Testis (tissue), 3 donors: Measurements from ENCODE around the gene MYO9B. TPM values are rescaled to one million over a fixed set of nuclear protein-coding genes. Genes with fewer than 3 reads are reported as not detected.

ENCODE experiments used
- DNase-seq: peaks from one replicate; pipeline ENCODE4 v3.0.0-alpha.2; 2019
- H3K27ac ChIP-seq, 2 donors: fragments of 200-600 bp; sonication (generic); one replicate each; pipeline ENCODE4 v1.5.1; 2019
- H3K27me3 ChIP-seq: fragments of 200-600 bp; sonication (generic); one replicate; pipeline ENCODE4 v1.5.1; 2019
- H3K36me3 ChIP-seq: fragments of 200-600 bp; sonication (generic); one replicate; pipeline ENCODE4 v1.5.1; 2017; ENCODE audit warnings: low read depth; ENCODE audit errors: missing control alignments
- H3K4me1 ChIP-seq: fragments of 200-600 bp; sonication (generic); one replicate; pipeline ENCODE4 v1.5.1; 2019
- H3K4me3 ChIP-seq, 2 donors: fragments of 200-600 bp; sonication (generic); one replicate each; pipeline ENCODE4 v1.5.1; 2017 to 2019
- H3K9me3 ChIP-seq: fragments of 200-600 bp; sonication (generic); one replicate; pipeline ENCODE4 v1.5.1; 2017
- CTCF ChIP-seq, 3 experiments: fragments of 450-650 bp in 2 of 3; fragments of 200-600 bp in 1 of 3; sonication (generic) in 1 of 3; IDR thresholded peaks; one replicate each; pipeline ENCODE4 v1.5.1; 2016 to 2019; ENCODE audit warnings: antibody characterized with exemption in 3 of 3, mild to moderate bottlenecking in 2 of 3, moderate library complexity in 1 of 3
- POLR2A ChIP-seq: fragments of 450-650 bp; IDR thresholded peaks from one replicate; pipeline ENCODE4 v1.6.1; 2017; ENCODE audit warnings: antibody characterized with exemption, mild to moderate bottlenecking, moderate library complexity
- WGBS, 2 donors: methylation state at CpG; one replicate each; pipeline ENCODE4 v1.1.5; 2018; 5-methylcytosine and 5-hydroxymethylcytosine counted together
- intact Hi-C: fragments of 100-400 bp; cut with DNase I; formaldehyde crosslinking; loops from one replicate; pipeline ENCODE4 v1.15.1; 2023; ENCODE audit warnings: low total_unique reads
- polyA plus RNA-seq: library from polyadenylated mRNA; stranded (reverse); fragments of 350-450 nt; fragmentation: Illumina TruSeq; extraction: RNeasy Lipid Tissue Mini Kit (QIAGEN cat#74804); gene quantifications from one replicate; pipeline ENCODE4 v1.2.3, GENCODE V29; 2014; ENCODE audit warnings: low read depth, low replicate concordance; ENCODE audit not compliant: insufficient read depth
- total RNA-seq, 2 donors: library from RNA; depleted of rRNA; stranded (reverse); fragments of >200 nt; gene quantifications; one replicate each; pipeline ENCODE4 v1.2.3, GENCODE V29; 2016

MYO9B gene
- total and polyA plus RNA-seq, 3 donors from 2014 or later: 121 to 407 (median 407) TPM

- H3K27ac ChIP-seq: no peak overlapping the region
- H3K4me1 ChIP-seq: no peaks in the 10 kb centered on the region
- no peak for TF ChIP-seq CTCF (IDR thresholded peaks at IDR 0.05)
- no peak for TF ChIP-seq POLR2A
- H3K27me3 ChIP-seq: no peaks in the 10 kb centered on the region
- DNase-seq: no peak
- no peaks in the 10 kb centered on the region for H3K36me3 ChIP-seq
- no peak overlapping the region for H3K4me3 ChIP-seq
- intact Hi-C loops: no loop called here
- no peaks in the 10 kb centered on the region for H3K9me3 ChIP-seq
- WGBS, 2 donors: 37 to 55% methylated on average over 6 to 7 of the region's 7 CpGs
These were observed 48.0 kb upstream of the MYO9B start for GRCh38 chr19:17027535-17027975.

- intact Hi-C loops: no loop called here
- Histone ChIP-seq H3K4me3 (no peak overlapping the region), H3K4me1 (no peaks in the 10 kb centered on the region), H3K27ac (no peak overlapping the region), H3K36me3 (no peaks in the 10 kb centered on the region), H3K9me3 (no peaks in the 10 kb centered on the region), H3K27me3 (no peaks in the 10 kb centered on the region)
- DNase-seq: no peak
- TF ChIP-seq POLR2A (no peak), CTCF (IDR thresholded peaks at IDR 0.05) (no peak)
- whole genome bisulfite sequencing, 2 donors: 86% methylated on average over 6 of the region's 6 CpGs
These were observed 43.8 kb upstream of the MYO9B start for GRCh38 chr19:17031741-17032140.

- no peak for DNase-seq
- H3K36me3 ChIP-seq: no peaks in the 10 kb centered on the region
- H3K4me1 ChIP-seq: no peaks in the 10 kb centered on the region
- 87 to 91% methylated on average over 13 to 15 of the region's 15 CpGs for WGBS, 2 donors
- H3K27ac ChIP-seq: no peak overlapping the region
- no peak overlapping the region for H3K4me3 ChIP-seq
- no peaks in the 10 kb centered on the region for H3K9me3 ChIP-seq
- intact Hi-C loops: no loop called here
- TF ChIP-seq CTCF (IDR thresholded peaks at IDR 0.05): no peak
- TF ChIP-seq POLR2A: no peak
- H3K27me3 ChIP-seq: no peaks in the 10 kb centered on the region
These were observed 39.6 kb upstream of the MYO9B start for GRCh38 chr19:17035842-17036424.

- TF ChIP-seq CTCF (IDR thresholded peaks at IDR 0.05) (no peak), POLR2A (no peak)
- no peak for DNase-seq
- Histone ChIP-seq H3K9me3 (no peaks in the 10 kb centered on the region), H3K4me1 (no peaks in the 10 kb centered on the region), H3K36me3 (no peaks in the 10 kb centered on the region), H3K27ac (no peak overlapping the region), H3K4me3 (no peak overlapping the region), H3K27me3 (no peaks in the 10 kb centered on the region)
- 89 to 98% methylated on average over 2 to 4 of the region's 4 CpGs for WGBS, 2 donors
- intact Hi-C loops: no loop called here
These were observed 38.9 kb upstream of the MYO9B start for GRCh38 chr19:17036640-17037039.

GRCh38 chr19:17037184-17037583 is 38.4 kb upstream of the MYO9B start:
- Histone ChIP-seq H3K9me3 (no peaks in the 10 kb centered on the region), H3K27ac (no peak overlapping the region), H3K36me3 (no peaks in the 10 kb centered on the region), H3K4me1 (no peaks in the 10 kb centered on the region), H3K4me3 (no peak overlapping the region), H3K27me3 (no peaks in the 10 kb centered on the region)
- no peak for TF ChIP-seq POLR2A
- intact Hi-C loops: no loop called here
- WGBS, 2 donors: 75 to 98% methylated on average over 6 of the region's 6 CpGs
- no peak for DNase-seq
